Inferior parietal cortex (tissue), 1 donor: ENCODE data around the gene PAPPA.

ENCODE experiments used
- DNase-seq: peaks from one replicate; pipeline ENCODE4 v3.0.0-alpha.2; 2016; ENCODE audit errors: extremely low spot score

The PAPPA gene

GRCh38 chr9:116382053-116382452 is 228.5 kb downstream of the PAPPA start:
- DNase-seq = no peak

GRCh38 chr9:116383133-116383532 is 229.5 kb downstream of the PAPPA start:
- DNase-seq = no peak

GRCh38 chr9:116383936-116384335 is 230.3 kb downstream of the PAPPA start:
- no peak for DNase-seq

GRCh38 chr9:116387934-116388698 is 234.5 kb downstream of the PAPPA start:
- DNase-seq = no peak

- no peak for DNase-seq
Observed at GRCh38 chr9:116389541-116390302, 236.1 kb downstream of the PAPPA start.

GRCh38 chr9:116390303-116391228 is 237.0 kb downstream of the PAPPA start:
- no peak for DNase-seq

GRCh38 chr9:116391306-116391900 is 237.8 kb downstream of the PAPPA start:
- DNase-seq = no peak

GRCh38 chr9:116393198-116393597 is 239.6 kb downstream of the PAPPA start:
- DNase-seq = no peak

GRCh38 chr9:116394070-116394469 is 240.5 kb downstream of the PAPPA start:
- no peak for DNase-seq

GRCh38 chr9:116394894-116395698 is 241.5 kb downstream of the PAPPA start:
- DNase-seq = no peak

- no peak for DNase-seq
Observed at GRCh38 chr9:116395699-116396037, 242.1 kb downstream of the PAPPA start.

GRCh38 chr9:116403171-116403570 is 249.6 kb downstream of the PAPPA start:
- no peak for DNase-seq

GRCh38 chr9:116404228-116404627 is 250.6 kb downstream of the PAPPA start:
- DNase-seq = no peak

- DNase-seq = no peak
Observed at GRCh38 chr9:116405321-116405720, 251.7 kb downstream of the PAPPA start.

GRCh38 chr9:116406469-116406868 is 252.9 kb downstream of the PAPPA start:
- no peak for DNase-seq

- no peak for DNase-seq
Observed at GRCh38 chr9:116409129-116409528, 255.5 kb downstream of the PAPPA start.

GRCh38 chr9:116409638-116410037 is 256.0 kb downstream of the PAPPA start:
- no peak for DNase-seq

- DNase-seq = no peak
Observed at GRCh38 chr9:116411506-116411905, 257.9 kb downstream of the PAPPA start.

- DNase-seq = no peak
Observed at GRCh38 chr9:116414374-116414773, 260.8 kb downstream of the PAPPA start.

- no peak for DNase-seq
Observed at GRCh38 chr9:116416421-116416820, 262.8 kb downstream of the PAPPA start.

- DNase-seq = no peak
Observed at GRCh38 chr9:116417464-116417863, 263.9 kb downstream of the PAPPA start.
